Suprapubic skin (tissue), 4 donors: ENCODE data around the gene RAD23B.

Experiments used
- EP300 ChIP-seq: sonication (generic); formaldehyde crosslinking; IDR thresholded peaks from one replicate; pipeline ENCODE4 v1.6.1; 2017; ENCODE audit warnings: antibody characterized with exemption
- POLR2A ChIP-seq, 2 donors: fragments of 450-650 bp; IDR thresholded peaks; one replicate each; pipeline ENCODE4 v1.6.1; 2017; ENCODE audit warnings: antibody characterized with exemption in 2 of 2, mild to moderate bottlenecking in 2 of 2, moderate library complexity in 2 of 2
- POLR2AphosphoS5 ChIP-seq, 3 donors: sonication (generic); formaldehyde crosslinking; IDR thresholded peaks; one replicate each; pipeline ENCODE4 v1.6.1; 2017; ENCODE audit warnings: antibody characterized with exemption in 3 of 3
- TF ChIP-seq, protein P1 (sequence below), 2 donors: fragments of 200-600 bp in 1 of 2; fragments of 450-650 bp in 1 of 2; sonication (generic) in 1 of 2; IDR thresholded peaks; one replicate each; pipeline ENCODE4 v1.5.1; 2016 to 2019; ENCODE audit warnings: antibody characterized with exemption in 2 of 2, mild to moderate bottlenecking in 1 of 2, moderate library complexity in 1 of 2

DNA sequence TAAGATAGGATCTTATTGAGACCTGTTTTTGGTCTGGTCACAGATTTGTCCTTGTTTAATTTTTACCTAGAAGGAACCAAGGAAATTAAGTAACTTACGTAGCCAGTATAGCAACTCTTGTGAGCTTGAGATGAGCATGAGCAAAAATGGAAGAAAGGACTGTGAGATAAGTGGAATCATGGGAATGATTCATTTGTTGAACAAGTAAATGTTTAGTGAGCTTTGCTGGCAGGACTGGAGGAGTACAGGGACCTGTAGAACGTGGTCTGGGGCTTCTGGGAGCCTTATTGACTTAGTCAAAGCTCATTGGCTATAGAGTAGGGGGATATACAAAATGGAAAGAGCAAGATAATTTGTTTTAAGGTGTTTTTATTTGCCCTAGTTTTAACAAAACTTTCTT is 3.0 kb downstream of the RAD23B start:
- TF ChIP-seq POLR2A (IDR thresholded peaks at IDR 0.05): no peak
- TF ChIP-seq, protein P1, sequence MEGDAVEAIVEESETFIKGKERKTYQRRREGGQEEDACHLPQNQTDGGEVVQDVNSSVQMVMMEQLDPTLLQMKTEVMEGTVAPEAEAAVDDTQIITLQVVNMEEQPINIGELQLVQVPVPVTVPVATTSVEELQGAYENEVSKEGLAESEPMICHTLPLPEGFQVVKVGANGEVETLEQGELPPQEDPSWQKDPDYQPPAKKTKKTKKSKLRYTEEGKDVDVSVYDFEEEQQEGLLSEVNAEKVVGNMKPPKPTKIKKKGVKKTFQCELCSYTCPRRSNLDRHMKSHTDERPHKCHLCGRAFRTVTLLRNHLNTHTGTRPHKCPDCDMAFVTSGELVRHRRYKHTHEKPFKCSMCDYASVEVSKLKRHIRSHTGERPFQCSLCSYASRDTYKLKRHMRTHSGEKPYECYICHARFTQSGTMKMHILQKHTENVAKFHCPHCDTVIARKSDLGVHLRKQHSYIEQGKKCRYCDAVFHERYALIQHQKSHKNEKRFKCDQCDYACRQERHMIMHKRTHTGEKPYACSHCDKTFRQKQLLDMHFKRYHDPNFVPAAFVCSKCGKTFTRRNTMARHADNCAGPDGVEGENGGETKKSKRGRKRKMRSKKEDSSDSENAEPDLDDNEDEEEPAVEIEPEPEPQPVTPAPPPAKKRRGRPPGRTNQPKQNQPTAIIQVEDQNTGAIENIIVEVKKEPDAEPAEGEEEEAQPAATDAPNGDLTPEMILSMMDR (IDR thresholded peaks at IDR 0.05): no peak
- TF ChIP-seq EP300: no peak
- TF ChIP-seq POLR2AphosphoS5 (IDR thresholded peaks at IDR 0.05): no peak
